HepG2 (cell line): ENCODE measurements around the gene MYO1E. TPM values are rescaled to one million over a fixed set of nuclear protein-coding genes. Genes with fewer than 3 reads are reported as not detected.
A peak's percentile ranks its signal among the peaks of the same experiment; 100 is the strongest.

ENCODE experiments used
- ATAD3A ChIP-seq: sonication (generic); formaldehyde crosslinking; IDR thresholded peaks from 2 replicates; pipeline ENCODE4 v1.4.0; 2020; ENCODE audit warnings: missing genetic modification reagents
- CEBPB ChIP-seq: IDR thresholded peaks from 2 replicates; pipeline ENCODE4 v1.6.1; 2011; ENCODE audit warnings: low read depth, low read length, improper control_type of control experiment, borderline replicate concordance
- SSRP1 ChIP-seq: IDR thresholded peaks from 2 replicates; pipeline ENCODE4 v1.6.1; 2016; ENCODE audit warnings: control low read depth
- SUZ12 ChIP-seq: fragments of 150-350 bp; IDR thresholded peaks from 2 replicates; pipeline ENCODE4 v1.6.1; 2014; ENCODE audit warnings: low read depth, low read length
- U2AF2 ChIP-seq: fragments of 200-400 bp; formaldehyde crosslinking; IDR thresholded peaks from 2 replicates; pipeline ENCODE4 v1.6.1; 2017; ENCODE audit warnings: low read depth, mild to moderate bottlenecking, low read length
- ZBTB3 ChIP-seq: sonication (generic); formaldehyde crosslinking; IDR thresholded peaks from 2 replicates; pipeline ENCODE4 v1.4.0; 2020; ENCODE audit warnings: low read depth, mild to moderate bottlenecking, moderate library complexity, missing genetic modification reagents, borderline replicate concordance
- ZMAT3 ChIP-seq: sonication (generic); formaldehyde crosslinking; conservative IDR thresholded peaks from 2 replicates; pipeline ENCODE4 v1.7.0; 2021; ENCODE audit warnings: missing genetic modification reagents
- ZNF326 ChIP-seq: sonication (generic); formaldehyde crosslinking; IDR thresholded peaks from 2 replicates; pipeline ENCODE4 v1.4.0; 2020; ENCODE audit warnings: missing genetic modification reagents, borderline replicate concordance
- ZNF331 ChIP-seq: sonication (generic); formaldehyde crosslinking; IDR thresholded peaks from 2 replicates; pipeline ENCODE4 v1.4.0; 2020; ENCODE audit warnings: missing genetic modification reagents
- ZNF333 ChIP-seq: sonication (generic); formaldehyde crosslinking; IDR thresholded peaks from 2 replicates; pipeline ENCODE4 v1.4.0; 2020; ENCODE audit warnings: mild to moderate bottlenecking, missing genetic modification reagents, borderline replicate concordance
- ZNF501 ChIP-seq: sonication (generic); formaldehyde crosslinking; IDR thresholded peaks from 2 replicates; pipeline ENCODE4 v1.5.1; 2020; ENCODE audit warnings: mild to moderate bottlenecking, moderate library complexity, missing genetic modification reagents
- polyA plus RNA-seq, 8 experiments: library from polyadenylated mRNA; depleted of rRNA in 3 of 8; stranded (reverse) in 7 of 8; unstranded in 1 of 8; fragments of >200 nt; fragmentation: Illumina TruSeq in 4 of 8; extraction: Trizol in 4 of 8; gene quantifications; 2 replicates each; pipeline versions ENCODE4 v1.2.1 to v1.2.3, GENCODE V29; 2011 to 2016; ENCODE audit warnings: low read depth in 4 of 8, missing spikeins in 1 of 8, mixed read lengths in 1 of 8; ENCODE audit not compliant: insufficient read depth in 1 of 8
- total RNA-seq, 5 experiments: library from RNA; depleted of rRNA; stranded (reverse); fragments of >200 nt; fragmentation: Illumina TruSeq; extraction: Trizol; gene quantifications; 2 replicates each; pipeline ENCODE4 v1.2.3, GENCODE V29; 2016; ENCODE audit warnings: low read depth in 1 of 5
- TF ChIP-seq, protein P1 (sequence below): sonication (generic); formaldehyde crosslinking; IDR thresholded peaks from 2 replicates; pipeline ENCODE4 v1.4.0; 2020; ENCODE audit warnings: missing genetic modification reagents, borderline replicate concordance
- TF ChIP-seq, protein P2 (sequence below): sonication (generic); formaldehyde crosslinking; IDR thresholded peaks from 2 replicates; pipeline ENCODE4 v1.9.0; 2021; ENCODE audit warnings: missing genetic modification reagents, borderline replicate concordance
- TF ChIP-seq, protein P3 (sequence below): sonication (generic); formaldehyde crosslinking; IDR thresholded peaks from 2 replicates; pipeline ENCODE4 v1.9.0; 2021; ENCODE audit warnings: missing genetic modification reagents, borderline replicate concordance
- TF ChIP-seq, protein P4 (sequence below): sonication (generic); formaldehyde crosslinking; IDR thresholded peaks from 2 replicates; pipeline ENCODE4 v1.5.0; 2020; ENCODE audit warnings: missing genetic modification reagents
- TF ChIP-seq, protein P5 (sequence below): sonication (generic); formaldehyde crosslinking; IDR thresholded peaks from 2 replicates; pipeline ENCODE4 v1.5.1; 2020; ENCODE audit warnings: mild to moderate bottlenecking, missing genetic modification reagents, borderline replicate concordance
- TF ChIP-seq, protein P6 (sequence below): sonication (generic); formaldehyde crosslinking; IDR thresholded peaks from 2 replicates; pipeline ENCODE4 v1.4.0; 2020; ENCODE audit warnings: missing genetic modification reagents

MYO1E gene
- total and polyA plus RNA-seq, 2 of the 13 experiments (the other 11 are each of a cell fraction or from before 2014, with no cell fraction given): 15.7 to 25.1 TPM

DNA sequence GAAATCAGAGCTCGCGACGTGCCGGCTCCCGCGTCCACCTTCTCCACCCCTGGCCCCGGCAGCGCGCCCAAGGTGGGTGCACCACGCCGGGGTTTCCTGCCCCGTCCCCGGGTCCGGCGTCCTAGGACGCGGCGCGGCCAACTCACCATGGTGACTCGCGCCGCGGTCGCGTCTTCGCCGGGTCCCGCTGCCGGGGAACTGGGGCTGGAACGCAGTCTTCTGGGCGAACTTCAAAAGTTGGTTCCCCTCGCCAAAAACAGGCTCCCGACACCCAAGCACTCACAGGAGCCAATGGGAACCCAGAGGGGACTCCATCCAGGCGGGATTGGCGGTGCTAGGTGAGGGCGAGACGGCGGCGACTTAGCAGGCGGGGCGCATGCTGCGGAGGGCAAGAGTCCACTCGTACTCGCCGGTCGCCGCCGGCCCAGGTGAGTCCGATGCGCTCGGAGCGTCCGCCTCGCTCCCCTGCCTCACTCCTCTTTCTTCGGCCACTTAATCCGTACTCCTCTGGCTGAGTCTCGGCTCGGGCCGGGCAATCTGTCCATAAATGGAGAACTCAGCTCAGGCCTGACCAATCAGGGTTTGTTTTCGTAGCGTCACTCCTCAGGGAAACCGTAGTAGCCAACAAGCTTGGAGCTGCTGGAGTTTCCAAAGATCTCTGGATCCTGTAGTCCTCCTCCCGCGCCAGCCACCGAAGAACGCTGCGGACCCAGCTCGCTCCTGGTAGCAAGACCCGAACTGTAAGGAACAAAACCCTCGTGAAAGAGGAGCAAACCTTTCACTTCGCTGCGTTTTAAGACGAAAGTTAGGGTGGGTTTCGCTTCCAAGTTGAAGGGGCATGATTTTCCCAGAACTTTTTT is at the start of gene MYO1E (continued):
- TF ChIP-seq, protein P1, sequence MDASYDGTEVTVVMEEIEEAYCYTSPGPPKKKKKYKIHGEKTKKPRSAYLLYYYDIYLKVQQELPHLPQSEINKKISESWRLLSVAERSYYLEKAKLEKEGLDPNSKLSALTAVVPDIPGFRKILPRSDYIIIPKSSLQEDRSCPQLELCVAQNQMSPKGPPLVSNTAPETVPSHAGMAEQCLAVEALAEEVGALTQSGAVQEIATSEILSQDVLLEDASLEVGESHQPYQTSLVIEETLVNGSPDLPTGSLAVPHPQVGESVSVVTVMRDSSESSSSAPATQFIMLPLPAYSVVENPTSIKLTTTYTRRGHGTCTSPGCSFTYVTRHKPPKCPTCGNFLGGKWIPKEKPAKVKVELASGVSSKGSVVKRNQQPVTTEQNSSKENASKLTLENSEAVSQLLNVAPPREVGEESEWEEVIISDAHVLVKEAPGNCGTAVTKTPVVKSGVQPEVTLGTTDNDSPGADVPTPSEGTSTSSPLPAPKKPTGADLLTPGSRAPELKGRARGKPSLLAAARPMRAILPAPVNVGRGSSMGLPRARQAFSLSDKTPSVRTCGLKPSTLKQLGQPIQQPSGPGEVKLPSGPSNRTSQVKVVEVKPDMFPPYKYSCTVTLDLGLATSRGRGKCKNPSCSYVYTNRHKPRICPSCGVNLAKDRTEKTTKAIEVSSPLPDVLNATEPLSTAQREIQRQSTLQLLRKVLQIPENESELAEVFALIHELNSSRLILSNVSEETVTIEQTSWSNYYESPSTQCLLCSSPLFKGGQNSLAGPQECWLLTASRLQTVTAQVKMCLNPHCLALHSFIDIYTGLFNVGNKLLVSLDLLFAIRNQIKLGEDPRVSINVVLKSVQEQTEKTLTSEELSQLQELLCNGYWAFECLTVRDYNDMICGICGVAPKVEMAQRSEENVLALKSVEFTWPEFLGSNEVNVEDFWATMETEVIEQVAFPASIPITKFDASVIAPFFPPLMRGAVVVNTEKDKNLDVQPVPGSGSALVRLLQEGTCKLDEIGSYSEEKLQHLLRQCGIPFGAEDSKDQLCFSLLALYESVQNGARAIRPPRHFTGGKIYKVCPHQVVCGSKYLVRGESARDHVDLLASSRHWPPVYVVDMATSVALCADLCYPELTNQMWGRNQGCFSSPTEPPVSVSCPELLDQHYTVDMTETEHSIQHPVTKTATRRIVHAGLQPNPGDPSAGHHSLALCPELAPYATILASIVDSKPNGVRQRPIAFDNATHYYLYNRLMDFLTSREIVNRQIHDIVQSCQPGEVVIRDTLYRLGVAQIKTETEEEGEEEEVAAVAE (CRISPR knock-in tag): peak; percentile 96
- no peak for TF ChIP-seq SUZ12
- TF ChIP-seq, protein P2, sequence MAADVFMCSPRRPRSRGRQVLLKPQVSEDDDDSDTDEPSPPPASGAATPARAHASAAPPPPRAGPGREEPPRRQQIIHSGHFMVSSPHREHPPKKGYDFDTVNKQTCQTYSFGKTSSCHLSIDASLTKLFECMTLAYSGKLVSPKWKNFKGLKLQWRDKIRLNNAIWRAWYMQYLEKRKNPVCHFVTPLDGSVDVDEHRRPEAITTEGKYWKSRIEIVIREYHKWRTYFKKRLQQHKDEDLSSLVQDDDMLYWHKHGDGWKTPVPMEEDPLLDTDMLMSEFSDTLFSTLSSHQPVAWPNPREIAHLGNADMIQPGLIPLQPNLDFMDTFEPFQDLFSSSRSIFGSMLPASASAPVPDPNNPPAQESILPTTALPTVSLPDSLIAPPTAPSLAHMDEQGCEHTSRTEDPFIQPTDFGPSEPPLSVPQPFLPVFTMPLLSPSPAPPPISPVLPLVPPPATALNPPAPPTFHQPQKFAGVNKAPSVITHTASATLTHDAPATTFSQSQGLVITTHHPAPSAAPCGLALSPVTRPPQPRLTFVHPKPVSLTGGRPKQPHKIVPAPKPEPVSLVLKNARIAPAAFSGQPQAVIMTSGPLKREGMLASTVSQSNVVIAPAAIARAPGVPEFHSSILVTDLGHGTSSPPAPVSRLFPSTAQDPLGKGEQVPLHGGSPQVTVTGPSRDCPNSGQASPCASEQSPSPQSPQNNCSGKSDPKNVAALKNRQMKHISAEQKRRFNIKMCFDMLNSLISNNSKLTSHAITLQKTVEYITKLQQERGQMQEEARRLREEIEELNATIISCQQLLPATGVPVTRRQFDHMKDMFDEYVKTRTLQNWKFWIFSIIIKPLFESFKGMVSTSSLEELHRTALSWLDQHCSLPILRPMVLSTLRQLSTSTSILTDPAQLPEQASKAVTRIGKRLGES (CRISPR knock-in tag): no peak
- TF ChIP-seq ZNF326 (CRISPR knock-in tag): no peak
- TF ChIP-seq, protein P3, sequence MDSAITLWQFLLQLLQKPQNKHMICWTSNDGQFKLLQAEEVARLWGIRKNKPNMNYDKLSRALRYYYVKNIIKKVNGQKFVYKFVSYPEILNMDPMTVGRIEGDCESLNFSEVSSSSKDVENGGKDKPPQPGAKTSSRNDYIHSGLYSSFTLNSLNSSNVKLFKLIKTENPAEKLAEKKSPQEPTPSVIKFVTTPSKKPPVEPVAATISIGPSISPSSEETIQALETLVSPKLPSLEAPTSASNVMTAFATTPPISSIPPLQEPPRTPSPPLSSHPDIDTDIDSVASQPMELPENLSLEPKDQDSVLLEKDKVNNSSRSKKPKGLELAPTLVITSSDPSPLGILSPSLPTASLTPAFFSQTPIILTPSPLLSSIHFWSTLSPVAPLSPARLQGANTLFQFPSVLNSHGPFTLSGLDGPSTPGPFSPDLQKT: no peak
- TF ChIP-seq ZNF331 (CRISPR knock-in tag): 0 out of 2 replicates have a peak, but pooled peaks have one; percentile 20
- TF ChIP-seq ZBTB3: no peak
- TF ChIP-seq, protein P4, sequence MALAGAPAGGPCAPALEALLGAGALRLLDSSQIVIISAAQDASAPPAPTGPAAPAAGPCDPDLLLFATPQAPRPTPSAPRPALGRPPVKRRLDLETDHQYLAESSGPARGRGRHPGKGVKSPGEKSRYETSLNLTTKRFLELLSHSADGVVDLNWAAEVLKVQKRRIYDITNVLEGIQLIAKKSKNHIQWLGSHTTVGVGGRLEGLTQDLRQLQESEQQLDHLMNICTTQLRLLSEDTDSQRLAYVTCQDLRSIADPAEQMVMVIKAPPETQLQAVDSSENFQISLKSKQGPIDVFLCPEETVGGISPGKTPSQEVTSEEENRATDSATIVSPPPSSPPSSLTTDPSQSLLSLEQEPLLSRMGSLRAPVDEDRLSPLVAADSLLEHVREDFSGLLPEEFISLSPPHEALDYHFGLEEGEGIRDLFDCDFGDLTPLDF: 0 out of 2 replicates have a peak, but pooled peaks have one; percentile 53
- no peak for TF ChIP-seq U2AF2
- TF ChIP-seq, protein P5, sequence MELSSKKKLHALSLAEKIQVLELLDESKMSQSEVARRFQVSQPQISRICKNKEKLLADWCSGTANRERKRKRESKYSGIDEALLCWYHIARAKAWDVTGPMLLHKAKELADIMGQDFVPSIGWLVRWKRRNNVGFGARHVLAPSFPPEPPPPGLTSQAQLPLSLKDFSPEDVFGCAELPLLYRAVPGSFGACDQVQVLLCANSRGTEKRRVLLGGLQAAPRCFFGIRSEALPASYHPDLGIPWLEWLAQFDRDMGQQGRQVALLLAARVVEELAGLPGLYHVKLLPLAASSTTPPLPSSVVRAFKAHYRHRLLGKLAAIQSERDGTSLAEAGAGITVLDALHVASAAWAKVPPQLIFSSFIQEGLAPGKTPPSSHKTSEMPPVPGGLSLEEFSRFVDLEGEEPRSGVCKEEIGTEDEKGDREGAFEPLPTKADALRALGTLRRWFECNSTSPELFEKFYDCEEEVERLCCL (CRISPR knock-in tag): peak; percentile 48; the same call in 1 of the 2 replicates
- TF ChIP-seq, protein P6, sequence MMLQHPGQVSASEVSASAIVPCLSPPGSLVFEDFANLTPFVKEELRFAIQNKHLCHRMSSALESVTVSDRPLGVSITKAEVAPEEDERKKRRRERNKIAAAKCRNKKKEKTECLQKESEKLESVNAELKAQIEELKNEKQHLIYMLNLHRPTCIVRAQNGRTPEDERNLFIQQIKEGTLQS (CRISPR knock-in tag): no peak
- TF ChIP-seq ATAD3A: no peak
- peak; percentile 97 for TF ChIP-seq ZNF501 (CRISPR knock-in tag)
- TF ChIP-seq SSRP1 (CRISPR knock-in tag): no peak
- peak; percentile 80 for TF ChIP-seq ZMAT3 (CRISPR knock-in tag)
- no peak for TF ChIP-seq CEBPB
- no peak; the same call in 1 of the 2 replicates for TF ChIP-seq ZNF333 (CRISPR knock-in tag)
